OCI-LY7 (cell line): Measurements from ENCODE around the gene ZSWIM3. TPM values are rescaled to one million over a fixed set of nuclear protein-coding genes. Genes with fewer than 3 reads are reported as not detected.

Source experiments
- BruUV-seq: library from RNA; stranded (reverse); fragments of 400-500 nt; replicated peaks from 2 replicates; lab custom pipeline; 2021; lab: Mats Ljungman, UMichigan
- CTCF ChIA-PET: fragments of 300-600 bp; sonication (Branson Sonifier 250); formaldehyde crosslinking; loops from one replicate; lab custom pipeline; 2022; ENCODE audit warnings: antibody characterized with exemption; ENCODE audit not compliant: unreplicated experiment; lab: Charles Lee
- POLR2A ChIA-PET: fragments of 300-600 bp; sonication (Branson Sonifier 250); formaldehyde crosslinking; loops from one replicate; lab custom pipeline; 2022; ENCODE audit warnings: antibody characterized with exemption; lab: Charles Lee
- DNase-seq: peaks from one replicate; pipeline ENCODE4 v3.0.0-alpha.2; 2015; ENCODE audit warnings: low spot score
- H2AFZ ChIP-seq: fragments of 200-600 bp; sonication (generic), shearing (Covaris generic); 2 replicates; pipeline ENCODE4 v1.6.1; 2014; ENCODE audit warnings: mild to moderate bottlenecking, antibody characterized with exemption, low read length, moderate library complexity
- H3K27ac ChIP-seq: fragments of 200-600 bp; sonication (generic); 2 replicates; pipeline ENCODE4 v1.5.1; 2014; ENCODE audit warnings: mixed run types, low read depth, mild to moderate bottlenecking, moderate library complexity, low read length, inconsistent platforms; ENCODE audit not compliant: poor library complexity, severe bottlenecking
- H3K36me3 ChIP-seq: fragments of 200-600 bp; sonication (generic); 2 replicates; pipeline ENCODE4 v1.6.1; 2014; ENCODE audit warnings: mild to moderate bottlenecking, antibody characterized with exemption, low read length, moderate library complexity, mixed read lengths; ENCODE audit not compliant: insufficient read depth
- H3K4me1 ChIP-seq: fragments of 200-600 bp; sonication (generic); 2 replicates; pipeline ENCODE4 v1.5.1; 2014; ENCODE audit warnings: mild to moderate bottlenecking, low read length; ENCODE audit not compliant: insufficient read depth, poor library complexity, severe bottlenecking
- H3K4me2 ChIP-seq: fragments of 200-600 bp; sonication (generic); 2 replicates; pipeline ENCODE4 v1.6.1; 2014; ENCODE audit warnings: mild to moderate bottlenecking, low read length
- H3K4me3 ChIP-seq: fragments of 200-600 bp; sonication (generic); 2 replicates; pipeline ENCODE4 v1.5.1; 2014; ENCODE audit warnings: mild to moderate bottlenecking, low read depth, low read length; ENCODE audit not compliant: poor library complexity, severe bottlenecking
- H3K79me2 ChIP-seq: fragments of 200-600 bp; sonication (generic); 2 replicates; pipeline ENCODE4 v1.6.1; 2016; ENCODE audit warnings: low read depth, mild to moderate bottlenecking, low read length, moderate library complexity, mixed read lengths; ENCODE audit not compliant: insufficient read depth
- H3K9me2 ChIP-seq: fragments of 200-600 bp; sonication (generic); 2 replicates; pipeline ENCODE4 v1.6.1; 2016; ENCODE audit warnings: mild to moderate bottlenecking, low read length, mixed read lengths; ENCODE audit not compliant: insufficient read depth
- H3K9me3 ChIP-seq: fragments of 200-600 bp; sonication (generic); 2 replicates; pipeline ENCODE4 v1.6.1; 2014; ENCODE audit warnings: mild to moderate bottlenecking, mixed run types, low read length, mixed read lengths
- H4K20me1 ChIP-seq: fragments of 200-600 bp; sonication (generic); 2 replicates; pipeline ENCODE4 v1.6.1; 2014; ENCODE audit warnings: mild to moderate bottlenecking, antibody characterized with exemption, low read length, moderate library complexity, mixed read lengths; ENCODE audit not compliant: insufficient read depth
- CTCF ChIP-seq: fragments of 200-600 bp; sonication (generic); conservative IDR thresholded peaks from 2 replicates; pipeline ENCODE4 v1.5.1; 2014; ENCODE audit warnings: mild to moderate bottlenecking, antibody characterized with exemption, low read length, moderate library complexity, mixed read lengths
- EZH2phosphoT487 ChIP-seq: fragments of 200-600 bp; sonication (generic); IDR thresholded peaks from 2 replicates; pipeline ENCODE4 v1.6.1; 2018; ENCODE audit warnings: low read depth, borderline replicate concordance, mild to moderate bottlenecking, mixed run types, antibody characterized with exemption, low read length, moderate library complexity, mixed read lengths
- intact Hi-C: fragments of 100-400 bp; cut with micrococcal nuclease; formaldehyde crosslinking; loops from one replicate; pipeline ENCODE4 v1.10.0; 2022; ENCODE audit not compliant: unreplicated experiment
- total RNA-seq, 2 experiments: library from RNA; depleted of rRNA in 1 of 2; stranded (reverse); fragments of >200 nt in 1 of 2; shearing (Covaris generic) in 1 of 2; gene quantifications; 2 replicates each; pipeline ENCODE4 v1.2.3, GENCODE V29; 2014 to 2022

ZSWIM3 gene
- total RNA-seq, 2 experiments from 2014 or later: 5.7 to 6.0 TPM

- Histone ChIP-seq H3K4me2 (no peak overlapping the region), H3K9me2 (no peaks in the 10 kb centered on the region), H3K4me1 (peaks cover 20% of the 10 kb centered on the region), H4K20me1 (no peaks in the 10 kb centered on the region), H3K4me3 (no peak overlapping the region), H3K36me3 (peaks cover 32% of the 10 kb centered on the region; the same call in 1 of the 2 replicates), H2AFZ (no peak overlapping the region), H3K9me3 (no peaks in the 10 kb centered on the region), H3K27ac (no peak overlapping the region), H3K79me2 (no peaks in the 10 kb centered on the region)
- intact Hi-C loops: no loop called here
- ChIA-PET CTCF (no interaction called here), POLR2A (no interaction called here)
- no peak for TF ChIP-seq CTCF
- no peak for DNase-seq
- no TSS peak for BruUV-seq
These were observed 13.9 kb upstream of the ZSWIM3 start for GRCh38 chr20:45843506-45843905.

GRCh38 chr20:45845452-45845851 lies 12.0 kb upstream of the ZSWIM3 start:
- POLR2A ChIA-PET: interaction anchor here (1.1 kb wide), 1 partner anchor 13 kb away, joined by 4 read pairs; no protein-coding TSS in a partner anchor
- Histone ChIP-seq H3K4me2 (no peak overlapping the region), H4K20me1 (no peaks in the 10 kb centered on the region), H3K9me3 (no peaks in the 10 kb centered on the region), H3K79me2 (no peaks in the 10 kb centered on the region), H3K4me1 (peaks cover 20% of the 10 kb centered on the region), H3K4me3 (no peak overlapping the region), H2AFZ (no peak overlapping the region), H3K27ac (no peak overlapping the region), H3K36me3 (peaks cover 32% of the 10 kb centered on the region; the same call in 1 of the 2 replicates), H3K9me2 (no peaks in the 10 kb centered on the region)
- no TSS peak for BruUV-seq
- TF ChIP-seq EZH2phosphoT487 (no peak), CTCF (no peak)
- CTCF ChIA-PET: no interaction called here
- intact Hi-C loops: no loop called here
- DNase-seq: no peak

- DNase-seq: no peak
- no TSS peak for BruUV-seq
- no peak overlapping the region for H2AFZ ChIP-seq
- H4K20me1 ChIP-seq: no peaks in the 10 kb centered on the region
- intact Hi-C loops: no loop called here
- H3K4me1 ChIP-seq: no peaks in the 10 kb centered on the region
- H3K9me2 ChIP-seq: no peaks in the 10 kb centered on the region
- no peak overlapping the region for H3K27ac ChIP-seq
- peaks cover 20% of the 10 kb centered on the region; the same call in 1 of the 2 replicates for H3K36me3 ChIP-seq
- CTCF ChIA-PET: no interaction called here
- POLR2A ChIA-PET: no interaction called here
- TF ChIP-seq CTCF (no peak), EZH2phosphoT487 (no peak)
- H3K79me2 ChIP-seq: no peaks in the 10 kb centered on the region
- H3K4me2 ChIP-seq: no peak overlapping the region
- no peak overlapping the region for H3K4me3 ChIP-seq
- no peaks in the 10 kb centered on the region for H3K9me3 ChIP-seq
These were observed 9.0 kb upstream of the ZSWIM3 start for GRCh38 chr20:45848421-45848820.
